IPS-NIHi7 (cell line): ENCODE data around the gene RNF225.
"Not testable (repeated sequence)": the region's sequence is repeated elsewhere in the genome, so short reads cannot be mapped to it uniquely, and the experiment has no call there.

Source experiments
- DNase-seq: peaks from one replicate; pipeline ENCODE4 v3.0.0; 2012; ENCODE audit warnings: mixed read lengths; ENCODE audit errors: extremely low spot score

RNF225 gene

GRCh38 chr19:58395220-58395978 lies at the start of gene RNF225:
Gene RNF225, plus strand, starts transcription at chr19:58395656. Its CDS starts 434 bp downstream, at chr19:58396090.
- peak; percentile 69 for DNase-seq

GRCh38 chr19:58346961-58347929 lies 48.2 kb upstream of the RNF225 start:
- peak; percentile 97 for DNase-seq

- not testable (repeated sequence) for DNase-seq
These were observed 47.4 kb upstream of the RNF225 start for GRCh38 chr19:58348080-58348479.

- DNase-seq: no peak
These were observed 45.9 kb upstream of the RNF225 start for GRCh38 chr19:58349590-58349989.

- no peak for DNase-seq
These were observed 45.2 kb upstream of the RNF225 start for GRCh38 chr19:58350001-58350861.

- DNase-seq: no peak
These were observed 44.4 kb upstream of the RNF225 start for GRCh38 chr19:58350871-58351557.

DNA sequence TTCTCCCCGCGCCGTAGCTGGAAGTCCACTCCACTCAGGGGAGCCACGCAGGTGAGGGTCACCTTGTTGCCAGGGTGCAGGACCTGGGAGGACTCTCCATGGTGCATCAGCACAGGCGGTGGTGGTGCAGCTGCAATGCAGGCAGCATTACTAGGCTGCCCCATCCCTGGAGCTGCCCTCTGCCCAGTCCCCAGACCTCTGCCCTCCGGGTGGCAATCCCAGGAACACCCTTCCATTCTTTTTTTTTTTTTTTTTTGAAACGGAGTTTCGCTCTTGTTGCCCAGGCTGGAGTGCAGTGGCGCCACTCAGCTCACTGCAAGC lies 43.9 kb upstream of the RNF225 start:
- DNase-seq: no peak

DNA sequence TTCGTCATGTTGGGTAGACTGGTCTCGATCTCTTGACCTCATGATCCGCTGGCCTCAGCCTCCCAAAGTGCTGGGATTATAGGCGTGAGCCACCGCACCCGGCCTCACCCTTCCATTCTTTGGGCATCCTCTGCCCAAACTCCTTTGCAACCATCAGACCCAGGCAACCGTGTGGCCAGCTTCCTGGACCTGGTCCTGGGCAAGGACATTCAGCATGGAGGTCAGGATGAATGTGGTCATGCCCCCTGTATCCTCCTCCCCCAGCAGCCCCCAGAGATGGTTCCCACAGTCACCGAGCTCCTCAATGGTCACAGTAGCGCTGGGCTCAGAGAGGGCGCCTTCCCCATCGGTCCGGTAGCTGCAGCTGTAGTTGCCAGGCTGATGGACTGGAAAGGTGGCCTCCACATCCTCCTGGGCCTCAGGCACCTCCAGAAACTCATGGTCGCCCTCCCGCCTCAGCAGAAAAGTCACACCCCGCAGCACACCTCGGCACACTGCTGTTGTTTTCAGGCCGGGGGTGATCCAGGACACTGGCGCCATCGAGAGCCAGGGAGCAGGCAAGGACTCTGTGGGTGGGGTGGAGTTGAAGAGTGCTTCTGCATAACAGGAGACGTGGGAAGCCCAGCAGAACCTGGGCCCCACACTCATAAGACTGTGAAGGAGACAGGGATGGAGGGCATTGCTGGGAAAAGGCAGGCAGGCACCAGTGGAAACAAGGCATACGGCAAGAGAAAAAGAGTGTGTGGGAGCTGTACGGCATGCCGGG lies 43.3 kb upstream of the RNF225 start:
- no peak for DNase-seq

GRCh38 chr19:58352760-58353671 lies 42.4 kb upstream of the RNF225 start, which contains the start of gene A1BG:
Gene A1BG, minus strand, starts transcription at chr19:58353492. Its CDS starts 55 bp downstream, at chr19:58353437.
- no peak for DNase-seq

- no peak for DNase-seq
These were observed 41.6 kb upstream of the RNF225 start for GRCh38 chr19:58353717-58354477.

DNA sequence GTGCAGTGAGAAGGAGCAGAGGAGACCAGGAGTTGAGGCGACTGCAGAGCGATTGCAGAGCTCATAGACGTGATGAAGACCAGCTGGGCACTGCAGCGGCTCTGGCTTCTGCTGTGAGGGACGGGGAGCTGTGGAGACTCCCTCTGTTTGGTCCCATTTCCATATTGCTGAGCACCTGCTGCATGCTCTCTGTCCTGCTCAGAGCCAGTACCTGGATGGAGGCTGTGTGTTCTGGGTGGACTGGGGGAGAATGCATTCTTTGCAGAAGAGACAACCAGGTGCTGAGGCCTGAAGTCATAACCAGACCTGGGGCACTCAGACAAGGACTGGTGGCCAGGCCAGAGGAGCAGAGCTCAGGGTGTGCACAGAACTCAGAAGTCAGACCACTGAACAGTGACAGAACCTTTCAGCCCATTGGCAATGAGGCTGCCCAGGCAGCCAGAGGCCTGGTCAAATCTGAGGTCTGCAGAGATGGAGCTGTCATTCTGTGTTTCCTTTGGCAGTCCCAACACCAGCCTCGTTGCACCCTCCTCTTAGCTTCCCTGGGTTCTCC lies 40.9 kb upstream of the RNF225 start:
- no peak for DNase-seq

DNA sequence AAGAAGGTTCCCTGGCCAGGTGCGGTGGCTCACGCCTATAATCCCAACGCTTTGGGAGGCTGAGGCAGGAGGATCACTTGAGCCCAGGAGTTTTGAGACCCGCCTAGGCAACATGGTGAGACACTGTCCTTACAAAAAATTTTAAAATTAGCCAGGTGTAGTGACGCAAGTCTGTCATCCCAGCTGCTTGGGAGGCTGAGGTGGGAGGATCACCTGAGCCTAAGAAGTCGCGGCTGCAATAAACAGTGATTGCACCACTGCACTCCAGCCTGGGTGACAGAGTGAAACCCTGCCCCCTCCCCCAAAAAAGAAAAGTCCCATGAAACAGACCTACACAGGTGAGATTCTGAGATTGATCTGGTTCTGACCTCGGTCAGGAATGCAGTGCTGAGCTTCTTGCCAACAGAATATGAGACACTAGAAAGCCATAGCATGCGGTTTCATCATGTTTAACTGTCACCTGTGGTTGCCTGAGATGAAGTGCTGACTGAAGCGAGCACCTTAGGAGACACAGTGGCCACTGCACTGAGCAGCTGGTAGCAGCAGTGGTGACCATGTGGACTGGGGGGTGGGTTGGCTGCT lies 40.1 kb upstream of the RNF225 start:
- DNase-seq: no peak

GRCh38 chr19:58355908-58356765 lies 39.3 kb upstream of the RNF225 start:
- no peak for DNase-seq

- DNase-seq: no peak
These were observed 38.5 kb upstream of the RNF225 start for GRCh38 chr19:58356766-58357480.

GRCh38 chr19:58357481-58358145 lies 37.8 kb upstream of the RNF225 start:
- DNase-seq: no peak

GRCh38 chr19:58361900-58362271 lies 33.6 kb upstream of the RNF225 start:
- DNase-seq: peak; percentile 56
